Dermis microvascular lymphatic vessel endothelial cell (primary cell): ENCODE data around the gene TANGO2. TPM values are rescaled to one million over a fixed set of nuclear protein-coding genes. Genes with fewer than 3 reads are reported as not detected.

Experiments used
- DNase-seq, 2 donors: peaks; one replicate each; pipeline versions ENCODE4 v3.0.0 to v3.0.0-alpha.2; 2010; ENCODE audit warnings: low read depth in 2 of 2
- total RNA-seq: library from RNA; depleted of rRNA; stranded (reverse); fragments of >200 nt; gene quantifications from 2 replicates; pipeline ENCODE4 v1.2.1, GENCODE V29; 2014

Gene TANGO2
- total RNA-seq, 1 donor from 2014 or later = 40.1 TPM

GRCh38 chr22:20116376-20116950 is 95.6 kb downstream of the TANGO2 start:
- DNase-seq = no peak

Other genes starting within 250 kb of the TANGO2 start
- 5.4 and 5.5 TPM in 2 replicates for gene GNB1L, start 166.2 kb upstream of the TANGO2 start, total RNA-seq
- gene RTL10, start 166.2 kb upstream of the TANGO2 start, total RNA-seq = 16.0 and 28.3 TPM in 2 replicates
- 253 and 414 TPM in 2 replicates for gene COMT, start 79.3 kb upstream of the TANGO2 start, total RNA-seq
- 66.5 and 75.4 TPM in 2 replicates for gene TXNRD2, start 79.3 kb upstream of the TANGO2 start, total RNA-seq
- 60.0 and 81.3 TPM in 2 replicates for gene ARVCF, start 4.3 kb upstream of the TANGO2 start, total RNA-seq
- gene DGCR8, start 59.1 kb downstream of the TANGO2 start, total RNA-seq = 20.9 and 24.5 TPM in 2 replicates
- 113 and 148 TPM in 2 replicates for gene RANBP1, start 95.0 kb downstream of the TANGO2 start, total RNA-seq
- 23.0 and 36.2 TPM in 2 replicates for gene TRMT2A, start 96.1 kb downstream of the TANGO2 start, total RNA-seq
- 3.0 and 10.7 TPM in 2 replicates for gene ZDHHC8, start 110.7 kb downstream of the TANGO2 start, total RNA-seq
- 4.9 and 5.0 TPM in 2 replicates for gene CCDC188, start 129.9 kb downstream of the TANGO2 start, total RNA-seq
- gene RTN4R, start 247.2 kb downstream of the TANGO2 start, total RNA-seq = 1.2 and 2.3 TPM in 2 replicates